GM18909 (cell line): ENCODE data around the gene ATP6V1F.

Experiments
- ATAC-seq: cut with Tn5 transposase; IDR thresholded peaks from one replicate; pipeline ENCODE4 v1.9.1; 2021; ENCODE audit warnings: mild to moderate bottlenecking; ENCODE audit not compliant: unreplicated experiment, poor library complexity

ATP6V1F gene

DNA sequence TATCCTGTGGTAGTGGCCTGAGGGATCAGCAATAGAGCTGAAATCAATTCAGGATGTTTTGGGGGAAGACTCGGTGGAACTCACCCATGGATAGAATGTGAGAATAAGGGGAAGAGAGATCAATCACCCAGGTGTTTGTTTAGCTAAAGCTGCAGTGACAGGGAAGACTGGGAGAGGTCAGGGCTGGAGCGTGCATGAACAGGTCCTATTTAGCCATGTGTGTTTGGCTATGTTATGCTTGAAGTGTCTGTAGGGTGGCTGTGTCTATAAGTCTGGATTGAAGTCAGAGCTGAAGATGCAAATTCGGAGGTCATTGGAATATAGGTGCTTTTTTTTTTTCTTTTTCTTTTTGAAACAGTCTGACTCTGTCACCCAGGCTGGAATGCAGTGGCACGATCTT lies 4.6 kb downstream of the ATP6V1F start:
- ATAC-seq, result no peak

DNA sequence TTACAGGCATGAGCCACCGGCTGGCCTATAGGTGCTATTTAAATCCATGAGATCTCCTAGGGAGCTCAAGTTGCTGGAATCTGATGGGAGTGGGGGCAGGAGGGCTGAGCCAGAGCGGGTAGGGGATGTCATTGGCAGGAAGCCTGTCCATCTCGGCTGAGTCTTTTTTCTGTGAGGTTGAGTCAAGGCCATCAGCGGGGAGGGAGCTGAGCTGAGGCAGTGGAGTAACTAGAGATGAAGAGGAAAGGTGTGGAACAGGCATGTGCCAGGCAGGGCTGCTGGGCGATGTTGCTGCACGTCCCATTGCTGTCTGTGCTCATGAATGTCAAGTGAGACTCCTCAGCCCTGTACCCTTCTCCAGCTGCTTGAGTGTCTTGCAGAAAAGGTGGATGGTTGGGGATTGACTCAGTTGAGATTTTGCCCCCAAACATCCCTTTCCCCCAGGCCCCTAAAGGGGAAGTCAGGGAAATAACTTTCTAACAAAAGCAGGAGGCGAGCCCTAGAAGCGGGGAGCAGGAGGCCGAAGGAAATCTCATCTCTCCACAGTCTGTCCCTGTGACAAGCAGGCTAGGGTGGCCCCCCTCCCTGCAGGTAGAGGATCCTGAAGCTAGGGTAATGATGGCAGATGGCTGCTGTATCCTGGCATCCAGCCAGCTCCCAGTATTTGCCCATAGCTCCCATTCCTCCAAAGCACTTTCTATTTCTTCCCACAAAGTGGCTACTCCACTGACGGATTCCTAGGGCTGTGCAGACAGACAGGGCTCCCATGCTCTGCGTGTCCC lies 5.4 kb downstream of the ATP6V1F start:
- ATAC-seq, result no peak

DNA sequence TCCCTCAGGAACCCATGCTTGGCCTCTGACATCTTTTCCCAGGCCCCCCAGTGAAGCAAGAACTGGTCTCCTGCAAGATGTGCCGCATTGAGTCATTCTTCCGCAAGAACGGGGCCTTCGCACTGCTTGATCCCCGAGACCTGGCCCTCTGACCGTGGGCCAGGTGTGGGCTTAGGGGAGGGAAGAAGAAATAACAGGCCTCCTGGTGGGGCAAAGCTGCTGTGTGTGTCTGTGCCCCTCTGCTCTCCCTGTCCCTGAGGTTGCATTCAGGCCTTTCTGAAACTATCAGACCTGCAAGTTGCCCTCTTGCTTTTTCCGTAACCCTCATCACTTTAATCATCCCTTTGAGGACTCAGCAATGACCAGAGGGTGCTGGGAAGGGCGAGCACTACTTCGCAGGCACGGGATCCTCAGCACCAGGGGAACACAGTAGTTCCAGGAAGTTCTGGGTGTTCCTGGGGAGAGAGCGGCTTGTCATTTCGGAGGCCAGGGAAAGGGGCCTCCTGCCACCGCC lies 6.0 kb downstream of the ATP6V1F start:
- no peak for ATAC-seq

DNA sequence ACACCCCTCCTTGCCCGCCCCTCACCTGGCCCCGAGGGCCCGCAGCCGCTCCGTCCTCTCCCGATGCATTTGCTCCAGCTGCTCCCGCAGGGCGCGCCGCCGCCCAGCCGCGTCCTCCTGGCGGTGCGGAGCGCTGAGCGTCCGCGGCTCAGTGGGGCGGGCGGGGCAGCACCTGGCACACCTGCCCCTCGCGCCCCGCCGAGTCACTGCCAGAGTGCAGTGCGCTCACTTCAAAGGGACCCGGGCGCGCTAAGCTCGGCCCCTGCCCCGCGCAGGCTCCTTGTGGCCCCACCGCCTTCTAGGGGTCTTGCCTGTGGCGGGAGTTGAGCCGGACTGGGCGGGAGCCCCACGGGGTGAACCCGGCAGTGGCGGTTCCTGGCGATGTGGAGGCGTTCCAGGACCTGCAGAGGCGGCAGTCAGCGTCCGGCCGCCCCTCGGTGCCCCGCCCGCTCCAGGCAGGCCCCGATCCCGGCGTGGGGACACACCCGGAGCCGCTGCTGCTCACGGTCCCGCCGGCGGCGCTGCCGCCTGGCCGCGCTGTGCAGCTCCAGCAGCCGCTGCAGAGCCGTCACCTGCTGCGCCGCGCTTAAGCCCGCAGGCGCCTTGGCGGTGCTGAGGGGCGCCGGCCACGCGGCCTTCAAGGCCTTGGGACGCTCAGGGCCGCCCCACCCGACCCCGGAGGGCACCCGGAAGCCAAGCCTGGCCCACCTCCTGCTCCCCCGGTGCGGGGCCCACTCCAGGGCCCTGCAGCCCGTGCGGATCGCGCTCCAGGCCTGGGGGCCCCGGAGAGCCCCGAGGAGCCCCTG lies 6.7 kb downstream of the ATP6V1F start:
- ATAC-seq, result peak; percentile 77

DNA sequence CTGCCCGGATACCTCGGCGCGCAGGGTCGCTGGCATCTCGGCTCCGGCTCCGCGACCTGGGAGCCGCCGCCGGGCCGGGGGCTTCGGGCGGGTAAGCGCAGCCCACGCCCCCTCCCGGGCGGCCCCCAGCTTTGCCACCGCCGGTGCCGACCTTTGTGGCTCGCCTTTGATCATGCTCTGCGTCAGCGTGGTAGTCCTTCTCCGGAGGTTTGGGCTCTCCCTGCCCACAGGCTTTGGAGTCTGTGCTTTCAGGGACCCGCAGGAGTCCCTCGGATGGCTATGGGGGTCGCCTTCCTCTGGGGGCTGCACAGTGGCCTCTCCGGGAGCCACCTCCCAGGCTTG lies 7.3 kb downstream of the ATP6V1F start:
- peak; percentile 12 for ATAC-seq

DNA sequence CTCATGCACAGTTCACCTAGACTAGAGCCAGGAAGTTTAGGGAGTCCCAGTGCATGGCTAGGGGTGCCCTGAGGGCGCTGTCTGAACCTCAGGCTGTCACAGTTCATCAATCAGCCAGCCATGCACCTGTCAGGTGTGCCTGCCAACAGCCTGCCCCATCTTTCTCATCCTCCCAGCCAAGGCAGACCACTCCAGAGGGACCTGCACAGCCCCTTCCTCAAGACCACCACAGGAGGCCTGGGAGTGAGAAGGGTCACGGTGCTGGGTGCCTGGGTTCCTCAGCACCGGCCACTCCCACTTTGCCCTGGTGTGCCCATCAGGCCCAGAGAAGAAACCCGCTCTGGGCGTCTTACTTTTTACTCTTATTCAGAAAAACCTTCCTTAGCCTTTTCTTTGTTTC lies 8.4 kb downstream of the ATP6V1F start:
- no peak for ATAC-seq

DNA sequence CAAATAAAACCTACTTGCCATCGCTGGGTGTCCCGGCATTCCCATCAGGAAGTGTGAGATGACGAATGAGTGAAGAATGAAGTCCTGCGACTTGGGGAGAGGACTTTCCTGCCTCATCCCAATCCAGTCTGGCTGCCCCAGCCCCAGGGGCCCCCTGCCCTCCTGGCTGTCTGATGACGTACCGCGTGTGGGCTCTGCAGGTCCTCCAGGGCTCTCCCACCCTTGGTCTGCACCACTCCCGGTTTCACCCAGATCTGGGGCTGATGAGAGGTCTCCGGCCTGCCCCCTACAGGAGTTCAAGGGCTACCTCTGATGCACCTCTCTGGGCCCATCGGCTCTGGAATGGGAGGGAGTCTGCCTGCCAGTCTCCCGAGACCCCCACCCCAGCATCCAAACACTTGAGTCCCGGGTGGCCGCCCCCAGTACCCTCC lies 9.8 kb downstream of the ATP6V1F start:
- no peak for ATAC-seq

DNA sequence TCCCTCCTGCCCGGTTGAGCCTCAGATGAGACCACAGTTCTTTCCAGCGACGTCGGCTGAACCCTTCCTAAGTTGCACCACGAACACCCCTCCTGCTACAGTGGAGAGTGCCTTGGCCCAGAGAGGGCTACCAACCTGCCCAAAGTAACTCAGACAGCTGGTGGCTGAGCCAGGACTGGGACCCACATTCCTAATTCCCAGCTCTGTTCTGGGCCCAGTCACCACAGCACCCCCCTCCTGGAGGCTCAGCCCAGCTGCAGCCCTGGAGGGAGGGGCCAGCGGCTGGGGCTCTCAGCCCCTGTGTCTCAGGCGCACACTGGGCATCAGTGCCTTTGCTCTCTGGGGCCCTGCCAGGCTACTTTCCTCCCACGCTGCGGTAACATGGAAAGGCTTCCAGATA lies 10.6 kb downstream of the ATP6V1F start:
- ATAC-seq, result no peak

DNA sequence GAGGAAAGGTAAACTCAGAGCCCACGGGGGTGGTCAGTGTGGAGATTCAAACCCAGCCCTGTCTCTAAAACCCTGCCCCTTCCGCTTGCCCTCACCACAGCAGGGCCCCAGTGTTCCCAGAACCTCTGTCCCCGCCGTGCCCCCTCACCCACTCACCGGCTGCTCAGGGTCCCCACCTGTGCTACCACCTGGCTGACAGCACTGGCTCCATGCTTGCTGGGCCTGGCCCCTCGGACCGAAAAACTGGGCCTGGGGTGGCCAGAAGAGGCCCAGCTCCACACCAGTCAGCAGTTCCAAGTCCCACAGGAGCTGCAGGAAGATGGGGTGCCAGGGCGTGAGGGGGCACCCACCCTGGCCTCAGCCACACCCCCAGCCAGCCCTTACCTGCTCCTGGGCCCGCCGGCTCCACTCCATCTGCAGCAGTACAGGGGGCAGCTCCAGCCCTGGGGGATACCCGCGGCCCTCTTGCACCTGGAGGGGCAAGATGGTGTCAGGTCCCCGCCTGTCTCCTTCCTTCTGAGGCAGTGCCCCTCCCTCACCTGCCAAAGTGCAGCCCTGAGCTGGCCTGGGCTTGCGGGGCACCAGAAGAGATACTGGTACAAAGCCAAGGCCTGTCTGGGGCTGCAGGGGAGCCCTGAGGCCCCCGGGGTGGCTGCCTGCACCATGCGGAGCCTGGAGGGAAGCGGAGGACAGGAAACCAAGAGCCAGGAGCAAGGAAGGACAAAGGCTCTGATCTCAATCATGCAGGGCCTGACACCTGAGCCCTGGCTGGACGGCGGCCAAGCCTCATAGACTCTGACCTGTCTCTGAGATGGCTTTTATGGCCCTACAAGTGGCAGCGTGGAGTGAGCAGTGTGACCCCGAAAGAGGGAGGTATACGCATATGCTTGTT lies 11.7 kb downstream of the ATP6V1F start:
- no peak for ATAC-seq

DNA sequence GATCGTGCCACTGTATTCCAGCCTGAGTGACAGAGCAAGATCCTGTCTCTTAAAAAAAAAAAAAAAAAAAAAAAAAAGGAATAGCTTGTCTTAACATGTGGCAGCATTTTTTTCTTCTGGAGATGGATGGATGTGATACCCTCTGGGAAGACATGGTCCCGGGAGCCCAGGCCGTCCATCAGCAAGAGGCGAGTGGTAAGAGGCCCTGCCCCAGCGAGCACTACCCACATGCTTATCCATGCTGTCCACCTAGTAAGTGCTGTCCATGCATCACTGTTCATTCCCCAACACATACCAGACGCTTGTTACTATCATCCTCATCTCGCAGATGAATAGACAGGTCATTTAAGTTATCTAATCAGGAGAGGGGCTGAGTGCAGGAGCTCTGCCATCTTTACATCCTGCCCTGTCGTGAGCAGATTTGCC lies 12.9 kb downstream of the ATP6V1F start:
- ATAC-seq, result no peak

DNA sequence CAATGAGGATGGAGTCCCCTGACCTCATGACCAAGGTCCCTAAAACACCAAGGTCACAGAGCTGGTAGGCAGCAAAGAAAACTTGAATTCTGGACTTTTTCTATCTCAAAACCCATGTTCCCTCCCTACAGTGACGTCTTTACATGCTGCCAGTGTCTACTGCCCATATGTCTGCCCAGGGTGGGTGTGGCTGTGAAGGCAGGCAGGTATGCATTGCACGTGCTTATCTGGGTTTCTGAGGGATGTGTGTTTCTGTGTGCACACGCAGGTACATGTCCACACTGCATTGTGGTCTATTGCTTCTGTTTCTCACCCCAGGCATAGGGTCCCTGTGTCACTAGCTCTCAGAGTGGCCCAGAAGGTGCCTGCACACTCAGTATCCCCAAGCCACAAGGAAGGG lies 13.5 kb downstream of the ATP6V1F start:
- ATAC-seq, result no peak

DNA sequence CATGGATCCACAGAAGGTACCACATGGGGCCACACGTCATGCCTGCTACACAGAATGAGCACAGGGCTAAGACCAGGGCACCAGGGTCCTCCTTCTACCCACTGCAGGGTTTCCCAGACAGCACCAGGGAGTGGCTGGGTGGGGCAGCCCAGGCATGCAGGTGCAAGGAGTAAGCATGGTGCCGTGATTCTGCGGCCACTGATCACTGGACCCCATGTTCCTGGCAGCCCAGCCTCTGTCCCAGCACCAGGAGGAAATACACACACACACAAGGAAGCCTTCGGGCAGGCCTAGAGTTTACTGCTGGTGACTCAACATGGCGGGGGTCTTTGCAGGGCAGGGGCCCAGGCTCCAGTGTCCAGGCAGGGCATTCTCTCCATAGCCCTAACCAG lies 13.9 kb downstream of the ATP6V1F start:
- ATAC-seq, result no peak

DNA sequence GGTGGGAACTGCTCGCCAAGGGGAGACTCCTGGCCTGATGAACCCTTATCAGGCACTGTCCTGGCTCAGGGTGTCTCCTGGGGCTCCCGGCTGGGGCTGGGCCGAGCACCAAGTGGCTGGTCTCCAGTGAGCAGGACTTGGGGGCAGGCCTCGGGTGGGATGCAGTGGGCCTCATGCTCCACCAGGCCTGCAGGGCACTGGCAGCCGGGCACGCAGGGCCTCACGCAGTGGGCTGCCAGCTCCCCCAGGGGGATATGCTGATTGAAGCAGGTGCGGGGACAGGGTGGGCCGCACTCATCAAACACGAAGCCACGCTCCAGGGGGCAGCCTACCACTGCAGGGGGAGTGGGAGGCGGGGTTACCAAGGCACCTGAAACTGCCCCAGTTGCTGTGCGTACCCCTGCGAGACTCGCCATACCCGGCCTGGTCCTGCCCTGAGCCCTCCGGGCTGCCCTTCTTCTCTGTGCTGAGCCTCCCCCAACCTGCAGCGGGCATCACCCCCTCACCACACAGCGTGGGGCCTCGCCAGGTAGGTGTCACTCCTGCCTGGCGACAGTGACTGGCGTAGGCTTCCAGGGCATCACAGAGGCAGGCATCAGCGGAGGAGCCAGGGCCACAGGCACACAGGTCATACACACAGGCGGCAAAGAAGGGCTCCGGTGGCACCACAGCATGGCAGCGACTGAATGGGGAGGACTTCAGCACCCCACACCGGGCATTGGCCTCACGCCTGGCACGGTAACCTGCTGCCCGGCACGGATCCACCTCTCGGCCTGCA lies 14.5 kb downstream of the ATP6V1F start:
- no peak for ATAC-seq

DNA sequence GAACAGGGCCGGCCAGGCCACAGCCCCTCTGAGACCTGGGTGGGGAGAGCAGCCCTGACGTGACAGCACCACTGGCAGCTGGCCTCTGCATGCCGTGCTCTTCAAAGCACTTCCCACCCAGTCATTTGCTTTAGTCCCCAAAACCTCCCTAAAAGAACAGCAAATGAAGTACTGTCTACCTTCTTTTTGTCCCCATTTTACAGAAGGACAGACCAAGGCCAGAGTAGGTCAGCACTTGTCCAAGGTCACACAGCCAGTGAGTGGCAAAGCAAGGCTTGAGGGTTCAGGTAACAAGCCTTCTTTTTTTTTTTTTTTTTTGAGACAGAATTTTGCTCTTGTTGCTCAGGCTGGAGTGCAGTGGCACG lies 15.1 kb downstream of the ATP6V1F start:
- ATAC-seq, result no peak

DNA sequence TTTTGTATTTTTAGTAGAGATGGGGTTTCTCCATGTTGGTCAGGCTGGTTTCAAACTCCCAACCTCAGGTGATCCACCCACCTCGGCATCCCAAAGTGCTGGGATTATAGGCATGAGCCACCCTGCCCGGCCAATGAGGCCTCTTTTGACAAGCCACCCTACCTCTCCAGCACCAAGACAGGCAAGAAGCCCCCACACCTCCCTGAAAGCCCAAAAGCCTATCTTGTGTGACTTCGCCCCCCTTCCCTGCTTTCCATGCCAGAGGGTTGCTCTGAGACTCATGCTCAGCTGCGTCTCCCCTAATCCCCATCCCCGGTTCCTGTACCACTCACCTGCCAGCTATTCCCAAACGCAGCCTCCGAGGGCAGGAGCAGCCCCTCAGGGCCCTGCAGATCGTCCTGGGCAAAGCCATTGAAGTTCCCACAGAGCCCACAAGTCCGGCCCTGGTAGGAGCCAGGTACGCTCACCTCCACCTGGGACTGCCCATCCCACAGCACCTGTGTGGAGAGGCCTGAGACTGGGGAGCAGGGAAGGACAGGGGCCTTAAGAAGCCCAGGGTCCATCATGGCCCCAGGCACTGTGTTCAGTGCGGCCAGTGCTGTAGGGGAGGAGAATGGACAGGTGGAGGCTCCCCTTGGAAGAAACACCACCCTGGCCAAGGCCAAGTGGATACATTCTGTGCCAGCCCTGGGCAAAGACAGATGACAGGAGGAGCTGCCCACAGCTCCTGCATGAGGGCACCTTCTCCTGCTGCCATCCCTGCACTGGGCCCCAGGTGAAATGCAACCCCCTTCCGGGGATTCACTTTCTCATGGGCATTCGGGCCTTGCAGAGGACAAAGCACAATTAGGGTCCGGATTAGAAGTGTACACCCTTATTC lies 15.8 kb downstream of the ATP6V1F start:
- ATAC-seq, result no peak

DNA sequence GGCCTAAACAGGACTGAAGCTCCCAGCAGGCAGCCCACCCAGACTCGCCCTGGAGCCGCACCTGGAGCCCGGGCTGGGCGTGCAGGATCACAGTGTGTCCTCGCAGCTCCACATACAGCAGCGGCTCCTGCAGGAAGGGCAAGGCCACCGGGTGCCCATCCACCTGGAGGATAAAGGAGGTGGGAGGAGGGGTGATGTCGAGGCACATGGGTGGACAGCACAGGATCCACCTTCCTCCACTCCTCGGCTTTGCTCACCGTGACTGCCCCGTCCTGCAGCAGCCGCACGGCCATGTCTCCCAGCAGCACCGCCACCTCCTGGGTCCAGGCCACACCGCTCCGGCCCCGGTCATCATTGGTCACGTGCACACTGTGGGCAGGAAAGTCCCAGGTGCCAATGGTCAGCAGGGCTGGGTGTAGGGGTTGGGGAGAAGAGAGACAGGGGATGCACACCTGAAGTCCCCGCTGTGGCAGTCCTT lies 16.8 kb downstream of the ATP6V1F start:
- ATAC-seq, result no peak

DNA sequence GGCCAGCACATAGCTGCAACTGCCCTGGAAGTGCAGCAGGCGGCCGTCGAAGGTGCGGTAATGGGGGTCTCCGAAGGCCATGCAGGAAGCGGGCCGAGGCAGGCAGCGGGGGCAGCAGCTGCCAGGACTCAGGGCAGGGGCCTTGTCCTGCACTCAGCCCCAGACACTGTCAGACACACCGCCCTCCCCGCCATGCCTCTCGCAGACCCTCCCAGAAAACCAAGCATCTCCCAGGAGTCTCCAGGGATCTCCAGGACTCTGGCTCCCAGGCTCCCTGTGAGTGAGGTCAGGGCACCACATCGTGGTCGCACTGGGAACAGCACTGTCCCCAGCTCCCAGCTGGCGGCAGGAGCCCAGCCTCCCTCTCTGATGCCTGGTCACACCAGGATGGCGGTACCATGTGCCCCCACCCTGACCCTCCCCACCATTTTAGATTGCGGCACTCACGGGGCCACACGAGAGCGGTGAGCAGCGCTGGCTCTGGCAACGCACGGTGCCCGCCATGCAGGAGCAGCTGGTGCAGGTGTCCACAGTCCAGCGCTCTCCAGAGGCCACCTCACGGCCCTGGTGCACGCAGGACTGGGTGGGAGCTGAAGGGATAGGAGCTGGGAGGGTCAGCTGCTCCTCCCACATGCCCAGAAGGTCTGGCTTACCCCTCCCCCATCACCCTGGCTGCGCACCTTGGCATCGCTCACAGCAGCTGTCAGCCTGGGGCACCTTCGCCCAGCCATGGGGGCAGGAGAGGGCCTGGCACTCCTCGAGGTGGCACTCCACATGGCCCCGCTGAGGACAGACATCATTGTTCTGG lies 17.5 kb downstream of the ATP6V1F start:
- ATAC-seq, result no peak
